ENCODE data around the gene DGKD. TPM values are rescaled to one million over a fixed set of nuclear protein-coding genes. Genes with fewer than 3 reads are reported as not detected.

Gene DGKD
- total and polyA plus RNA-seq, 2 donors from 2014 or later, result 2.6 to 32.3 TPM

- FAIRE-seq, result no peak
Measured at GRCh38 chr2:233495503-233496496, 141.5 kb downstream of the DGKD start.

GRCh38 chr2:233497692-233498091, 143.4 kb downstream of the DGKD start:
- FAIRE-seq (no peak), DNase-seq (no peak)
- Histone ChIP-seq H3K4me1 (ENCODE audit: control insufficient read depth in 2 of 3, insufficient read depth in 2 of 3, low read depth in 1 of 3, low read length in 3 of 3) (no peaks in the 10 kb centered on the region), H3K27me3 (ENCODE audit: control insufficient read depth, insufficient read depth, low read length) (no peaks in the 10 kb centered on the region), H3K27ac (ENCODE audit: low read depth in 2 of 2, low read length in 2 of 2) (no peak overlapping the region), H3K9me3 (ENCODE audit: control insufficient read depth in 2 of 3, insufficient read depth in 1 of 3, low read length in 3 of 3) (peaks cover 0 to 3% (median 0%) of the 10 kb centered on the region in 3 donors), H3K36me3 (ENCODE audit: control insufficient read depth in 2 of 3, insufficient read depth in 3 of 3, low read length in 3 of 3) (peaks cover 4 to 43% (median 22%) of the 10 kb centered on the region in 3 donors), H3K9ac (ENCODE audit: low read length in 3 of 3) (no peak overlapping the region), H3K4me3 (ENCODE audit: low read length in 3 of 3) (no peak overlapping the region)
- intact Hi-C loops (cut with DNase I), result no loop called here
- TF ChIP-seq CTCF (IDR thresholded peaks at IDR 0.05; ENCODE audit: borderline replicate concordance, extremely low read depth, insufficient read depth), result no peak

More at GRCh38 chr2:233495503-233496496, 141.5 kb downstream of the DGKD start:
- Histone ChIP-seq H3K9ac (ENCODE audit: low read length in 3 of 3) (no peak overlapping the region), H3K4me3 (ENCODE audit: low read length in 3 of 3) (no peak overlapping the region), H3K36me3 (ENCODE audit: control insufficient read depth in 2 of 3, insufficient read depth in 3 of 3, low read length in 3 of 3) (peaks cover 3 to 40% (median 22%) of the 10 kb centered on the region in 3 donors), H3K27me3 (ENCODE audit: control insufficient read depth, insufficient read depth, low read length) (no peaks in the 10 kb centered on the region), H3K9me3 (ENCODE audit: control insufficient read depth in 2 of 3, insufficient read depth in 1 of 3, low read length in 3 of 3) (no peaks in the 10 kb centered on the region), H3K4me1 (ENCODE audit: control insufficient read depth in 2 of 3, insufficient read depth in 2 of 3, low read depth in 1 of 3, low read length in 3 of 3) (no peaks in the 10 kb centered on the region), H3K27ac (ENCODE audit: low read depth in 2 of 2, low read length in 2 of 2) (no peak overlapping the region)
- intact Hi-C loops (cut with DNase I), result no loop called here
- no peak for DNase-seq
- TF ChIP-seq CTCF (IDR thresholded peaks at IDR 0.05; ENCODE audit: borderline replicate concordance, extremely low read depth, insufficient read depth), result no peak

- no peak for FAIRE-seq
- no peak overlapping the region for H3K4me3 ChIP-seq (ENCODE audit: low read length in 3 of 3)
- intact Hi-C loops (cut with DNase I), result no loop called here
- no peak overlapping the region for H3K27ac ChIP-seq (ENCODE audit: low read depth in 2 of 2, low read length in 2 of 2)
- H3K36me3 ChIP-seq (ENCODE audit: control insufficient read depth in 2 of 3, insufficient read depth in 3 of 3, low read length in 3 of 3), result peaks cover 4 to 43% (median 18%) of the 10 kb centered on the region in 3 donors
- no peak overlapping the region for H3K9ac ChIP-seq (ENCODE audit: low read length in 3 of 3)
- H3K4me1 ChIP-seq (ENCODE audit: control insufficient read depth in 2 of 3, insufficient read depth in 2 of 3, low read depth in 1 of 3, low read length in 3 of 3), result no peaks in the 10 kb centered on the region
- DNase-seq, result no peak
- no peak for TF ChIP-seq CTCF (IDR thresholded peaks at IDR 0.05; ENCODE audit: borderline replicate concordance, extremely low read depth, insufficient read depth)
- peaks cover 0 to 4% (median 0%) of the 10 kb centered on the region in 3 donors for H3K9me3 ChIP-seq (ENCODE audit: control insufficient read depth in 2 of 3, insufficient read depth in 1 of 3, low read length in 3 of 3)
- no peaks in the 10 kb centered on the region for H3K27me3 ChIP-seq (ENCODE audit: control insufficient read depth, insufficient read depth, low read length)
Measured at GRCh38 chr2:233498126-233498525, 143.8 kb downstream of the DGKD start.

All from kidney (tissue), 14 donors.